Occipital lobe (tissue), 2 donors: ENCODE results near the gene IPO11. TPM values are rescaled to one million over a fixed set of nuclear protein-coding genes. Genes with fewer than 3 reads are reported as not detected.
"Not testable (repeated sequence)": the region's sequence is repeated elsewhere in the genome, so short reads cannot be mapped to it uniquely, and the experiment has no call there.

Experiments used
- DNase-seq: peaks from one replicate; lab custom pipeline; 2025; lab: John Stamatoyannopoulos, UW
- total RNA-seq: library from RNA; depleted of rRNA; stranded (reverse); fragments of >200 nt; gene quantifications from one replicate; pipeline ENCODE4 v1.2.3, GENCODE V29; 2014

The IPO11 gene
- total RNA-seq, 1 donor from 2014 or later = 35.9 TPM

GRCh38 chr5:62448528-62448927, 36.0 kb downstream of the IPO11 start:
- DNase-seq = no peak

DNA sequence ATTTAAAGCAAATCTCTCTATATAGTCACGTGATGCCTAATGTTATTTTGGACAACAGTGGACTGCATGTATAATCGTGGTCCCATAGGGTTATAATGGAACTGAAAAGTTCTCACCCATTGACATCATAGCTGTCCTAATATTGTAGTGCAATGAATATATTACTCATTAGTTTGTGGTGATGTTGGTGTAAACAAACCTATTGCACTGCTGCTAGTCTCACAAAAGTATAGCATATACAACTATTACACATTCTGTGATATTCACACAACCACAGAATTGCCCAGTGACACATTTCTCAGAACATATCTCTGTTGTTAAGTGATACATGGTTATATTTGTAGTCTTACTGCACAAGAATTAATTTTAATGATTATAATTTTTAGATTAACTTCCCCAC, 37.7 kb downstream of the IPO11 start:
- DNase-seq = no peak

DNA sequence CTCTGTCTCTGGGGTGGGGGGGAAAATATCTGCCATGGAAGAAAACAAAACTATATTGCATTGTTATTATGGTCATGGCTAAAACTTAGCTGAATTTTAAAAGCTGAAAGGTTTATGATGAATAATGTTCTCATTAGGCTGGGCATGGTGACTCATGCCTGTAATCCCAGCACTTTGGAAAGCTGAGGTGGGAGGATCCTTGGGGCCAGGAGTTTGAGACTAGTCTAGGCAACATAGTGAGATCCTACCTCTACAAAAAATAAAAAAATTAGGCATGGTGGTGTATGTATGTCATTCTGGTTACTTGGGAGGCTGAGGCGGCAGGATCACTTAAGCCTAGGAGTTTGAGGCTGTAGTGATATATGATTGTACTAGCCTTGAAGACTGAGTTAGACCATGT, 44.5 kb downstream of the IPO11 start:
- DNase-seq = no peak

DNA sequence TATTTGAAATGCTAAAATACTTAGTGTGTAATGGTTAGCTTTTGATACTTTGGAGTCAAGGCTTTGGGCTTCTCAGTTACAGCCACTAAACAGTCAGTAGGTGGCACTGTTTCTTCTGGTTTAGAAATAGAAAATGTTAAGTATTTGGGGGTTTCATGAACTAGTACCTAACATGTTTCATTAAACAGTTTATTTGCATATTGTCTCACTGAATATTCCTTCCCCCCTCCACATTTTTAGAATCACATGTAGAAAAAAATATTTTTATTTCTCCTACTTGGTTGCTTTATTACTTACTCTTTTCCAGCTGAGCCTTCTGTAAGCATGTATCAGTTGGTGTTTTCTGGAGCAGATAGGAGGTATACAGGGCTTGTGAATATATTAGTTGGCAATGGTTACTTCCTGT, 48.0 kb downstream of the IPO11 start:
- DNase-seq = no peak

- no peak for DNase-seq
These were observed 49.0 kb downstream of the IPO11 start for GRCh38 chr5:62461561-62461960.

DNA sequence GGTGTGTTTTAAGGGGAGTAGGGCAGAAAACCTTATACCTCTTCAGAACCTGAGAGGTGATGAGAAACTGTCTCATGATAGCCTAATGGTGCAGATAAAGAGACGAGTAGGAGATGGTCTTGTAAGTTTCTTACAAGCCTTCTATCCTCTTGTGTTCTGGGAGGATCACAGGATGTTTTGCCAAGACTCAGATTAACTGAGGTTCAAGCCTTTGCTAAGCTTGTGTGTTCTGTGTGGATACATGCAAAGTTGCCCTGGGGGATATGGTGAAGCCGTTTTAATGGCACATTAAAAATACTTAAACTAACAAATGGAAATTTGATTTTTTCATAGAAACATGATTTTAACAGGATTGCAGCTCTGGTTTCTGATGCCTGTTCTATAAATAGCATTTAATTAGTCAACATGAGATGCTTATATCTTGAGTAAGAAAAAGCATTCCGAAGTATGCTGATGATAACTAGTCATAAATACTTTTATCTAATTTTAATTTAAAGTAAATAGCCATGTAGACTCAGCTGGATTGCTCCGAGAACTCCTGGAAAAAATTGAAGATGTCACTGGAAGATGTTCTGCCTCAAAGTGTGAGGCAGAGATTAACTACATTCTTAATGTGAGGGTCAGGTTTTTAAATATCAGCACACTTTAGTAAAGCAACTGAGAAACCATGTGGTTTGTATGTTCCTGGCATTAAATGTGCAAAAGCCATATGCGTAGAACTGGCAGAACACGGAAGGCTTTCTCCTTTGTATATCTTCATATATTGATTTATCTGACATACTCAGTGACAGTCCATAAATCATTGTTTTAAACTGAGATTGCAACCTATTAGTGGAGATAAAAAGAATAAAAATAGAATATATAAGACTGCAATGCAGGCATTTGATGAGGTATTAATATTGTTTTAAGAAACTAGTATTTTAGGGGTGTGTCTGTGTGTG, 53.7 kb downstream of the IPO11 start:
- DNase-seq = no peak

DNA sequence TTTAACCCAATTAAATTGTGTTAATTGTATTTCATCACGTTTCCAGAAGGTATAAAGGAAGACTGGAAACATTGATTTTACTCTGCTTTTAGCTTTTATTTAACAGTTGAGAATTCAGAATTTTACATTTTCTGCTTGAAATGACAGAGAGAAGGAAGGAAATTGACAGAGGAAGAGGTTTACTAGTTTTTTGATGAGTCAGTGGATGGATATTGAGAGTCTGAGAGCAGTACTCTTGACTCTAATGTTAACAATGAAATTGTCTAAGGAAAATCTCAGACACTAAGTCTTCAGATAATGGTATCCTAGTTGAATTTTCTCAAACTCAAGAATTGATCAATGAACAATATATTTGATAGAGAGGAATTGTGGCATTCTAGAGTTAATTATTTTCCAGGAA, 60.6 kb downstream of the IPO11 start:
- DNase-seq = no peak

- no peak for DNase-seq
These were observed 62.5 kb downstream of the IPO11 start for GRCh38 chr5:62475072-62475471.

- no peak for DNase-seq
These were observed 65.2 kb downstream of the IPO11 start for GRCh38 chr5:62477801-62478200.

DNA sequence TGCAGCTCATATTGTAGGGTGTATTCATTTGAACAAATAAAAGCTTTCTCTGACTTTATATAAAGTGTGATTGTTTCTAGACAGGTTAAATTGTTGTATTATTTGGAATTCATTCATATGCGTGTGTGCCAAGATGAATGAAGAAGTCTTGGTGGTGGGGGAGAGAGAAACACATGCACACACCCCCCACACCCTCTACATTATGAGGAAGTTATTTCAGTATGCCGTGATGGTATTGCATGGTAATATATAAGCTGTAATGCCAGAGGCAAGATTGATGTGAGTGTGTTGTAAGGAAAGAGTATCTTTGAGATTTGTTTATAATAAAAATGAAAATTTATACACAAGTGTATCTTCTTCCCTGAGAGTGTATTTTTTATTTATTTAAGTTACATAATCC, 71.0 kb downstream of the IPO11 start:
- DNase-seq = no peak

DNA sequence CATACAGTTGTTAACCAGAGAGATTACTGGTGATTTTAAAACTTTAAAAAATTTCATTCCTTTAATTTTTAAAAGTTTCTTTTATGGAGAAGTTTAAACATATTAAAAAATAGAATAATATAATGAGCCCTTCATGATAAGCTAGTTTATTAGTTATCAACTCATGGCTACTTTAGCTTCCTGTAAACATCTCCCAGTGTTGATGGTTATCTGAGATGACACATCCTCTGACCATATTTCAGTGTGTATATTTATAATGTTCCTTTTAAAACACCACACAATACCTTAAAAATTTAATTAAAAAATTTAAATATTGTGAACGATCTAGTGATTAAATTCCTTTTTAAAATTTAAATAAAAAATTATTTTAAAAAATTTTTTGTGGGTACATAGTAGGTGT, 74.1 kb downstream of the IPO11 start:
- DNase-seq = no peak

DNA sequence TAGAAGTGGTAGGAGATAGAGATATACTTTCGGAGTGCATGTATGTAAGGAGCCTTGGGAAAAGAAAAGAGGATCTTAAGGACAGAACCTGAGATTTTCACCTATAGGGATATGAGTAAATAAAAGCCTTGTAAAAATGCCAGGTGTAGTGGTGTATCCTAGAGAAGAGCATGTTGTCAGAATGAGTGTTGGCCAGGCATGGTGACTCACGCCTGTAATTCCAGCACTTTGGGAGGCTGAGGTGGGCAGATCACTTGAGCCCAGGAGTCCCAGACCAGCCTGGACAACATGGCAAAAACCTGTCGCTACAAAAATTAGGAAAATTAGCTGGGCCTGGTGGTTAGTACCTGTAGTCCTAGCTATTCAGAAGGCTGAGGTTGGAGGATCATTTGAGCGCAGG, 76.0 kb downstream of the IPO11 start:
- DNase-seq = no peak

DNA sequence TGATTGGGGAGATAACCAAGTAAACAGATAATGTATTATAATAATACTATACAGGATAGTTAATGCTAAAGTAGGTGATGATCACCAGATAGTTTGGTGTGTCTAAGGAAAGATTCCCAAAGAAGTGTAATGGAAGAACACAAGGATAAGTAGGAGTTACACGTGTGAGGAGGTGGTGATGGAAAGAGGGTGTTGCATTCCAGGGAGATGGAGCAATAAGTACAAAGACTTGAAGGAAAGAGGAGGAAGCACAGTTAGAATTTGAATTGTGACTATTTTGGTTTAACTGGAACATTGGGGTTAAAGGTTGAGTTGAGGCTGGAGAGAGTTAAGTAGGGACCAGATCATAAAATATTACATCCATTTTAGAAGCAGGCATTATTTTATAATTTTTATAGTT, 76.9 kb downstream of the IPO11 start:
- no peak for DNase-seq

GRCh38 chr5:62494772-62495171, 82.2 kb downstream of the IPO11 start:
- DNase-seq = no peak

- DNase-seq = no peak
These were observed 84.3 kb downstream of the IPO11 start for GRCh38 chr5:62496876-62497275.

DNA sequence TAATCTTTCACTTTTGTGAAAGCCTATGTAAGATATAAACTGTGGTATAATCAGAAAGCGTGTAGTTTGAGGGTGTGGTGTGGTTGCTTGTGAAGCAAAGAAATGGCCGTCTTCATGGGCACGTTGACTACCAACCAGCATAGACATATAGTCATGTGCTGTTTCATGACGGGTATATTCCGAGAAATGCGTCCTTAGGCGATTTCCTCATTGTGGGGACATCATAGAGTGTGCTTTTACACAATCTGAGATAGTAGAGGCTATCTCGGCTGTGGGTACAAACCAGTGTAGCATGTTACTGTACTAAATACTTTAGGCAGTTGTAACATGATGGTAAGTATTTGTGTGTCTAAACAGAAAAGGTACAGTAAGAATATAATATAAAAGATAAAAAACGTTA, 86.4 kb downstream of the IPO11 start:
- no peak for DNase-seq

DNA sequence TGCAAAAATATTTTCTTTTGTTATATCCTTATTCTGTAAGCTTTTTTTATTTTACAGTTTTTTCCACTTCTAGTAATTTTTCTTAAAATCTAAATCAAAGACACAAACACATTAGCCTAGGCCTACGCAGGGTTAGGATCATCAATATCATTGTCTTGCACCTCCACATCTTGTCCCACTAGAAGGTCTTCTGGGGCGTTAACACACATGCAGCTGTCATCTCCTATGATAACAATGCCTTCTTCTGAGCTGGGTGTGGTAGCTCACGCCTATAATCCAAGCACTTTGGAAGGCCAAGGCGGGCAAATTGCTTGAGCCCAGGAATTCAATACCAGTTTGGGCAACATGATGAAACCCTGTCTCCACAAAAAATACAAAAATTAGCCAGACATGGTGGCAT, 87.2 kb downstream of the IPO11 start:
- DNase-seq = no peak

GRCh38 chr5:62502456-62503101, 90.0 kb downstream of the IPO11 start:
- no peak for DNase-seq

DNA sequence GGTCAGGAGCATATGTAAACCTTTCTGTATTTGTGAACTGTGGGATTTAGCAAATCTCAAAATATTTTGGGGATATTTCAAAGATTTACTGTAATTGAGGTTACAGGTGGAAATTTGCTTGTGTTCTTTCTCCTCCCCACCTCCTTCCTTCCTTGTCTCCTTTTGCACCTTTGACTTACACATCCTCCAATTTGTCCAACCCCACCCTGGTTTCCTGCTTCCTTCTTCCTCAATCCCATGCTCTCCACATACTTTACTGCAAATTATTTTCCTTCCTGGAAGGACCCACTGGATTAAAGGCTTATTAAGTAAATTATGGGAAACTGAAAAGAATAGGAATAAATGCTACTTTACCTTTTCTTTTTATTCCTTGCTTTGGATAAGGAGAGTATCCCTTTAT, 91.6 kb downstream of the IPO11 start:
- DNase-seq = no peak

GRCh38 chr5:62506659-62507460, 94.3 kb downstream of the IPO11 start:
- DNase-seq = no peak

DNA sequence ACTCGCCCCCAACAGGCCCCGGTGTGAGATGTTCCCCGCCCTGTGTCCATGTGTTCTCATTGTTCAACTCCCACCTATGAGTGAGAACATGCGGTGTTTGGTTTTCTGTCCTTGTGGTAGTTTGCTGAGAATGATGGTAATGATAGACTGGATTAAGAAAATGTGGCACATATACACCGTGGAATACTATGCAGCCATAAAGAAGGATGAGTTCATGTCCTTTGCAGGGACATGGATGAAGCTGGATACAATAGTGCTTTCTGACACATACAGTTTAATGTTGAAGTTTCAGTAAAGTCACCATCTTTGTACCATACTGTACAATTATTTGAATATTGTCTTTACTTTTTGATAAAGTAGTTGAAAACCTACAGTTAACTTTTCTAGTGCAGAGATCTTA, 96.2 kb downstream of the IPO11 start:
- DNase-seq = not testable (repeated sequence)

GRCh38 chr5:62509806-62510205, 97.2 kb downstream of the IPO11 start:
- no peak for DNase-seq
